ENCODE data around the gene FPR1.

Gene FPR1

GRCh38 chr19:51765086-51765485 is 13.4 kb upstream of the FPR1 start:
- no peak for DNase-seq (ENCODE audit: low read depth in 2 of 2)
- H3K4me3 ChIP-seq (replicated peaks in 1 of 2; ENCODE audit: low read depth in 2 of 2, low read length in 2 of 2), result no peak overlapping the region
- no peak for TF ChIP-seq CTCF (IDR thresholded peaks at IDR 0.05; ENCODE audit: low read depth, low read length)

- no peak for TF ChIP-seq CTCF (IDR thresholded peaks at IDR 0.05; ENCODE audit: low read depth, low read length)
- no peak for DNase-seq (ENCODE audit: low read depth in 2 of 2)
- H3K4me3 ChIP-seq (replicated peaks in 1 of 2; ENCODE audit: low read depth in 2 of 2, low read length in 2 of 2), result no peak overlapping the region
Observed at GRCh38 chr19:51761696-51762095, 10.0 kb upstream of the FPR1 start.

- TF ChIP-seq CTCF (IDR thresholded peaks at IDR 0.05; ENCODE audit: low read depth, low read length), result no peak
- DNase-seq (ENCODE audit: low read depth in 2 of 2), result no peak
- no peak within 1 kb of the TSS for H3K4me3 ChIP-seq (replicated peaks in 1 of 2; ENCODE audit: low read depth in 2 of 2, low read length in 2 of 2)
Observed at GRCh38 chr19:51760697-51761356, 9.1 kb upstream of the FPR1 start, which contains the start of gene FPR2. Gene FPR2, plus strand, starts transcription at chr19:51761180. Its CDS starts 7,479 bp downstream, at chr19:51768659.

DNA sequence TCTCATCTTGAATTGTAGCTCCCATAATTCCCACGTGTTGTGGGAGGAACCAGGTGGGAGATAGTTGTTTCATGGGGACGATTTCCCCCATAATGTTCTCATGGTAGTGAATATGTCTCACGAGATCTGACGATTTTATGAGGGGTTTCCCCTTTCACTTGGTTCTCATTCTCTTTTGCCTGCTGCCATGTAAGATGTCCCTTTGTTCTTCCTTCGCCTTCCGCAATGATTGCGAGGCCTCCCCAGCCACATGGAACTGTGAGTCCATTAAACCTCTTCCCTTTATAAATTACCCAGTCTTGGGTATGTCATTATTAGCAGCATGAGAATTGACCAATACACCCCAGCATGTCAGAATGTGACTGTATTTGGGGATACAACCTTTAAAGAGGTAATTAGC is 3.9 kb upstream of the FPR1 start:
- DNase-seq (ENCODE audit: low read depth in 2 of 2), result no peak
- no peak overlapping the region for H3K4me3 ChIP-seq (replicated peaks in 1 of 2; ENCODE audit: low read depth in 2 of 2, low read length in 2 of 2)
- TF ChIP-seq CTCF (IDR thresholded peaks at IDR 0.05; ENCODE audit: low read depth, low read length), result no peak

- TF ChIP-seq CTCF (IDR thresholded peaks at IDR 0.05; ENCODE audit: low read depth, low read length), result no peak
Observed at GRCh38 chr19:51754770-51755169, 3.1 kb upstream of the FPR1 start.

GRCh38 chr19:51754109-51754508 is 2.4 kb upstream of the FPR1 start:
- no peak for TF ChIP-seq CTCF (IDR thresholded peaks at IDR 0.05; ENCODE audit: low read depth, low read length)
- no peak overlapping the region for H3K4me3 ChIP-seq (replicated peaks in 1 of 2; ENCODE audit: low read depth in 2 of 2, low read length in 2 of 2)
- DNase-seq (ENCODE audit: low read depth in 2 of 2), result no peak

More at GRCh38 chr19:51754770-51755169, 3.1 kb upstream of the FPR1 start:
- no peak overlapping the region for H3K4me3 ChIP-seq (replicated peaks in 1 of 2; ENCODE audit: low read depth in 2 of 2, low read length in 2 of 2)
- DNase-seq (ENCODE audit: low read depth in 2 of 2), result no peak

Measured in cardiac fibroblast (primary cell).